Spleen (tissue), 11 donors: ENCODE results near the gene EXD3. TPM values are rescaled to one million over a fixed set of nuclear protein-coding genes. Genes with fewer than 3 reads are reported as not detected.

Source experiments
- DNase-seq: peaks from one replicate; pipeline ENCODE4 v3.0.0-alpha.2; 2020
- H3K27ac ChIP-seq, 8 donors: fragments of 200-600 bp; sonication (generic) in 7 of 8; 1 replicate in 4 of 8; 2 replicates in 4 of 8; pipeline versions ENCODE4 v1.5.0 to v1.8.0; 2016 to 2021; ENCODE audit warnings: inconsistent platforms in 4 of 8, mild to moderate bottlenecking in 4 of 8, moderate library complexity in 1 of 8
- H3K27me3 ChIP-seq, 7 donors: fragments of 200-600 bp; sonication (generic) in 6 of 7; replicated peaks in 1 of 7; 1 replicate in 4 of 7; 2 replicates in 3 of 7; pipeline versions ENCODE4 v1.5.0 to v1.8.0; 2016 to 2021; ENCODE audit warnings: inconsistent platforms in 3 of 7, mild to moderate bottlenecking in 1 of 7
- H3K36me3 ChIP-seq, 6 donors: fragments of 200-600 bp; sonication (generic) in 5 of 6; 1 replicate in 4 of 6; 2 replicates in 2 of 6; pipeline versions ENCODE4 v1.5.0 to v1.8.0; 2016 to 2021; ENCODE audit warnings: inconsistent platforms in 2 of 6
- H3K4me1 ChIP-seq, 6 donors: fragments of 200-600 bp; sonication (generic) in 5 of 6; 1 replicate in 3 of 6; 2 replicates in 3 of 6; pipeline versions ENCODE4 v1.5.0 to v1.8.0; 2016 to 2021; ENCODE audit warnings: inconsistent platforms in 3 of 6
- H3K4me3 ChIP-seq, 8 donors: fragments of 200-600 bp; sonication (generic) in 7 of 8; 1 replicate in 4 of 8; 2 replicates in 4 of 8; pipeline versions ENCODE4 v1.5.0 to v1.8.0; 2016 to 2021; ENCODE audit warnings: inconsistent platforms in 4 of 8, mild to moderate bottlenecking in 4 of 8, moderate library complexity in 2 of 8
- H3K9me3 ChIP-seq, 8 donors: fragments of 200-600 bp; sonication (generic) in 7 of 8; 1 replicate in 4 of 8; 2 replicates in 4 of 8; pipeline versions ENCODE4 v1.5.0 to v1.8.0; 2016 to 2021; ENCODE audit warnings: inconsistent platforms in 4 of 8
- CTCF ChIP-seq, 11 experiments: fragments of 200-600 bp in 7 of 11; fragments of 450-650 bp in 4 of 11; sonication (generic) in 4 of 11; IDR thresholded peaks in 8 of 11; conservative IDR thresholded peaks in 3 of 11; 1 replicate in 7 of 11; 2 replicates in 4 of 11; pipeline versions ENCODE4 v1.4.0 to v1.8.0; 2016 to 2021; ENCODE audit warnings: antibody characterized with exemption in 11 of 11, inconsistent platforms in 4 of 11, mild to moderate bottlenecking in 1 of 11
- POLR2A ChIP-seq, 3 donors: fragments of 450-650 bp; IDR thresholded peaks; one replicate each; pipeline ENCODE4 v1.5.1; 2017; ENCODE audit warnings: antibody characterized with exemption in 3 of 3, mild to moderate bottlenecking in 1 of 3
- POLR2AphosphoS5 ChIP-seq, 3 donors: sonication (generic); formaldehyde crosslinking; IDR thresholded peaks; one replicate each; pipeline ENCODE4 v1.5.1; 2017; ENCODE audit warnings: antibody characterized with exemption in 3 of 3
- WGBS, 5 donors: extraction: QIAGEN DNeasy Blood & Tissue Kit in 3 of 5; methylation state at CpG; one replicate each; pipeline versions ENCODE4 v1.1.5 to v1.1.7; 2013 to 2018; 5-methylcytosine and 5-hydroxymethylcytosine counted together
- intact Hi-C: fragments of 100-400 bp; cut with DNase I; formaldehyde crosslinking; loops from one replicate; pipeline ENCODE4 v1.15.0; 2023; ENCODE audit warnings: low total_unique reads
- polyA plus RNA-seq, 3 donors: library from polyadenylated mRNA; stranded (reverse); fragments of 200-250 nt; gene quantifications; one replicate each; pipeline ENCODE4 v1.2.1, GENCODE V29; 2013
- total RNA-seq, 7 donors: library from RNA; depleted of rRNA in 3 of 7; stranded (reverse); fragments of >200 nt in 3 of 7; fragmentation: NEBNext Ultra II Directional in 4 of 7; extraction: Animal tissue kit (Norgen Biotek cat#: 25700) in 4 of 7; gene quantifications; one replicate each; pipeline versions ENCODE4 v1.1.0 to v1.2.1, GENCODE V29; 2016 to 2021
- donor health status: healthy with polysubstance abuse.
- donor health status: DM: no; HTN: no; CAD: no; lungs with moderate emphysema.
- donor health status: DM: no; HTN: no; CAD: no.
- donor health status: Bipolar disorder and iron deficiency.
- donor health status: healthy.
- donor health status: DM: no; HTN: no; CAD: no.
- donor health status: DM: yes; HTN: yes; CAD: no.

The EXD3 gene
- total and polyA plus RNA-seq, 10 donors, result 14.5 to 62.3 (median 36.3) TPM

GRCh38 chr9:137462396-137462985 is 39.5 kb upstream of the EXD3 start:
- H3K4me3 ChIP-seq, result peak overlapping the region in 5 of 8 donors; percentile 13 to 62 (median 19)
- H3K9me3 ChIP-seq, result no peaks in the 10 kb centered on the region
- H3K27me3 ChIP-seq, result peaks cover 0 to 19% (median 0%) of the 10 kb centered on the region in 7 donors
- no peak for DNase-seq
- intact Hi-C loops, result no loop called here
- H3K27ac ChIP-seq, result peak overlapping the region in 7 of 8 donors; percentile 66 to 89 (median 72)
- TF ChIP-seq CTCF (IDR thresholded peaks at IDR 0.05 in 8 of 11, conservative IDR thresholded peaks at IDR 0.05 in 3 of 11) (no peak), POLR2AphosphoS5 (IDR thresholded peaks at IDR 0.05) (no peak), POLR2A (IDR thresholded peaks at IDR 0.05) (no peak)
- peaks cover 23 to 52% (median 47%) of the 10 kb centered on the region in 6 donors for H3K4me1 ChIP-seq
- WGBS, 5 donors, result 91 to 93% (median 91%) methylated on average over 11 to 25 of the region's 25 CpGs
- peaks cover 0 to 4% (median 0%) of the 10 kb centered on the region in 6 donors for H3K36me3 ChIP-seq

- H3K27ac ChIP-seq, result peak overlapping the region in 7 of 8 donors; percentile 66 to 89 (median 72)
- DNase-seq, result peak; percentile 97
Observed at GRCh38 chr9:137461663-137462395, 38.9 kb upstream of the EXD3 start.

GRCh38 chr9:137461316-137461662 is 38.3 kb upstream of the EXD3 start:
- peaks cover 0 to 19% (median 0%) of the 10 kb centered on the region in 7 donors for H3K27me3 ChIP-seq
- no peaks in the 10 kb centered on the region for H3K9me3 ChIP-seq
- 86 to 89% (median 86%) methylated on average over 4 to 21 of the region's 21 CpGs for WGBS, 5 donors
- H3K4me1 ChIP-seq, result peaks cover 23 to 64% (median 49%) of the 10 kb centered on the region in 6 donors
- intact Hi-C loops, result no loop called here
- TF ChIP-seq CTCF (IDR thresholded peaks at IDR 0.05 in 8 of 11, conservative IDR thresholded peaks at IDR 0.05 in 3 of 11), result no peak
- no peak for TF ChIP-seq POLR2AphosphoS5 (IDR thresholded peaks at IDR 0.05)
- TF ChIP-seq POLR2A (IDR thresholded peaks at IDR 0.05), result no peak
- peaks cover 0 to 16% (median 0%) of the 10 kb centered on the region in 6 donors for H3K36me3 ChIP-seq
- no peak for DNase-seq
- peak overlapping the region in 6 of 8 donors; percentile 67 to 89 (median 75) for H3K27ac ChIP-seq
- H3K4me3 ChIP-seq, result peak overlapping the region in 4 of 8 donors; percentile 13 to 62 (median 20)

More at GRCh38 chr9:137461663-137462395, 38.9 kb upstream of the EXD3 start:
- TF ChIP-seq CTCF (IDR thresholded peaks at IDR 0.05 in 8 of 11, conservative IDR thresholded peaks at IDR 0.05 in 3 of 11) (peak in 9 of 11 experiments; percentile 15 to 57 (median 39)), POLR2A (IDR thresholded peaks at IDR 0.05) (peak in 1 of 3 donors; percentile 38), POLR2AphosphoS5 (IDR thresholded peaks at IDR 0.05) (peak; percentile 84 to 92 (median 85))
- Histone ChIP-seq H3K27me3 (peaks cover 0 to 19% (median 0%) of the 10 kb centered on the region in 7 donors), H3K9me3 (no peaks in the 10 kb centered on the region), H3K36me3 (peaks cover 0 to 11% (median 0%) of the 10 kb centered on the region in 6 donors), H3K4me3 (peak overlapping the region in 6 of 8 donors; percentile 3 to 62 (median 17)), H3K4me1 (peaks cover 23 to 58% (median 49%) of the 10 kb centered on the region in 6 donors)
- intact Hi-C loops, result no loop called here
- 18 to 39% (median 31%) methylated on average over 33 to 52 of the region's 52 CpGs for WGBS, 5 donors
